ENCODE data around the gene NAA40.
"Not testable (repeated sequence)": the region's sequence is repeated elsewhere in the genome, so short reads cannot be mapped to it uniquely, and the experiment has no call there.

GRCh38 chr11:63963895-63964294 is 25.1 kb downstream of the NAA40 start:
- not testable (repeated sequence) for TF ChIP-seq TAF1 (IDR thresholded peaks at IDR 0.05; ENCODE audit: low read depth, low read length); POLR2A (IDR thresholded peaks at IDR 0.05; ENCODE audit: low read depth, low read length); POLR2AphosphoS5 (IDR thresholded peaks at IDR 0.05; ENCODE audit: low read depth, low read length); SPI1 (IDR thresholded peaks at IDR 0.05; ENCODE audit: low read depth, low read length); PAX5 (IDR thresholded peaks at IDR 0.05; ENCODE audit: insufficient read depth, low read length, severe bottlenecking); POU2F2 (IDR thresholded peaks at IDR 0.05; ENCODE audit: low read depth, low read length)
